ENCODE data around the gene GZF1. TPM values are rescaled to one million over a fixed set of nuclear protein-coding genes. Genes with fewer than 3 reads are reported as not detected.

The GZF1 gene
- total RNA-seq, 1 experiment from 2014 or later = 25.2 TPM

- no peak for DNase-seq (ENCODE audit: low spot score)
Observed at GRCh38 chr20:23407781-23408464, 45.9 kb downstream of the GZF1 start.

DNA sequence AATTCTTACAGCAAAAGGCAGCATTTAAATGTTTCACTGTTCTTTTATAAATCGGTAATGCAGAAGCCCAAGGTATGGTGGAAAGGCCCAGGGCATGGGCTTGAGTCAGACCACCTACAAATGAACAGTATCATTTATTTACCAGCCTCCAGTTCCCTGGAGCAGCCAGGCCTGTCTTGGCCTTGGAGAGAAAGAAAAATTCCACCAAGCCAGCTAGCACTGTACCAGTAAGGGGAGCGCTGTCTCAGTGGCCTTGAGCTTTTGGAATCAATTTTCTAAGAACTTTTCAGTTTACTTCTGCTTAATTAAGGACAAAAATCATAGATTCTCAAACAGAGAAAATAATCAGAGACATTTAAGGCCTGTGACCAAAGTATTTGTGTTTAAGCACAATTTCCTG is 47.0 kb downstream of the GZF1 start:
- DNase-seq (ENCODE audit: low spot score) = no peak

DNA sequence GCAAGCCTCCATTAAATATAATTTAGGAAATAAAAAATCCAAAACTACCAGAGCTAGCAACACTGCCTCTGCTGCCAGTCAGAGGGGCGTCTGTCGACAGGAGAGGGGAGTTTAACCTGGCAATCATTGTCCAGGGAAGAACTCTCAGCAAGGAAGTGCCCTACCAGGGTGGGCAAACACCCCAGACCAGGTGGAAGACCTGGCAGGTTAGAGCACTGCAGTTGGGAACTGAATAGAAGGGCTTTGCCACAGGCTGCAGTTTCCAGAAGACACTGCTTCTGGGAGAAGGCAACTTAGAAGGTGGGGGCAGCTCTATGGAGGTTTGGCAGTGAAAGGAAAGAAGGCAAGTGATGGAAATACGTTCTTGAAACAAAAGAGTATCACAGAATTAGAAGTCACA is 47.8 kb downstream of the GZF1 start:
- DNase-seq (ENCODE audit: low spot score) = no peak

- no peak for DNase-seq (ENCODE audit: low spot score)
Observed at GRCh38 chr20:23410916-23411695, 49.1 kb downstream of the GZF1 start.

- DNase-seq (ENCODE audit: low spot score) = no peak
Observed at GRCh38 chr20:23412026-23412425, 50.0 kb downstream of the GZF1 start.

- no peak for DNase-seq (ENCODE audit: low spot score)
Observed at GRCh38 chr20:23413862-23414422, 52.0 kb downstream of the GZF1 start.

DNA sequence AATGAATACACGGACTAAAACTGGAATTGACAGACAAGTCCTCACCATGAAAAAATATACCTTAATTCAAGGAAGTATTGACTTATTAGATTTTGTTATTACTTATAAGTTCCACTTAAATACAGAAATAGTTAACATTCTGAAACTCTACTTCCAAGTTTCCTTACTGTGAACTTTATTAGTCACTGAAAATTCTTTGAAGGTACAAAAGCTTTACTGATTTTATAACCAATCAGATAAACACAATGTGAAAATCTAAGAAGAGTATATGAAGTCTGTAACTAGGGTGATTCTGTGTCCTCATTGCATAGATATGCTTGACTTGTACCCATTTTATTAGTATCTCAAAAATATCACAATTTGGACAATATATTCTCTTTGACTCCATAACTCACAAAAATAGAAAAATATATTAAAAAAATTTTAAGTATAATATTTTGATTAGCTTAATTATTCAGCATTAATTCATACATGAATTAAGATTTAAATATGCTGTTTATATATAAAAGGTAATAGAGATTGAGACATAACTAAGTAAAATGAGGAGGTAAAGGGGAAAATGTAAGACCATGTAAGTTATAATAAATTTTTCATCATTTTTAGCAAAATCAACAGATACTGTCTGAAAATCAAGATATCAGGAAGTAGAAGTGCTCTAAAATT is 52.7 kb downstream of the GZF1 start:
- DNase-seq (ENCODE audit: low spot score) = no peak

- no peak for DNase-seq (ENCODE audit: low spot score)
Observed at GRCh38 chr20:23415555-23415954, 53.6 kb downstream of the GZF1 start.

GRCh38 chr20:23415959-23416583 is 54.1 kb downstream of the GZF1 start:
- DNase-seq (ENCODE audit: low spot score) = no peak

GRCh38 chr20:23417861-23418260 is 55.9 kb downstream of the GZF1 start:
- DNase-seq (ENCODE audit: low spot score) = no peak

DNA sequence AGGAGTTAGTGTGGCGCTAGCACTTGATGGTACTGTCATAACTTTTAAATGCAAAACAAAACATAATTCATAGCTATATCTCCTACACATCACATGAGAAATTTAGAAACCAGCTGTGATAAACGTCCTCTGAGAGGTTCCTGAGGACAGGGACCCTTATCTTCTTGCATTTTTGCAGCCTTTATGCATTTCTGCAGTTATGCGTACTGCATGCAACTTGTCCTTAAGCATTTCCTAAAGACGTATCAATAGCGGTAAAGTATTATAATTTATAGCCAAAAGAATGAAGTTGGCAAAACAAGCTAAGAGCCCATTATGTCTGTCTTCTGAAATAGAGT is 57.6 kb downstream of the GZF1 start:
- no peak for DNase-seq (ENCODE audit: low spot score)

- DNase-seq (ENCODE audit: low spot score) = peak; percentile 38
Observed at GRCh38 chr20:23419995-23420901, 58.3 kb downstream of the GZF1 start.

DNA sequence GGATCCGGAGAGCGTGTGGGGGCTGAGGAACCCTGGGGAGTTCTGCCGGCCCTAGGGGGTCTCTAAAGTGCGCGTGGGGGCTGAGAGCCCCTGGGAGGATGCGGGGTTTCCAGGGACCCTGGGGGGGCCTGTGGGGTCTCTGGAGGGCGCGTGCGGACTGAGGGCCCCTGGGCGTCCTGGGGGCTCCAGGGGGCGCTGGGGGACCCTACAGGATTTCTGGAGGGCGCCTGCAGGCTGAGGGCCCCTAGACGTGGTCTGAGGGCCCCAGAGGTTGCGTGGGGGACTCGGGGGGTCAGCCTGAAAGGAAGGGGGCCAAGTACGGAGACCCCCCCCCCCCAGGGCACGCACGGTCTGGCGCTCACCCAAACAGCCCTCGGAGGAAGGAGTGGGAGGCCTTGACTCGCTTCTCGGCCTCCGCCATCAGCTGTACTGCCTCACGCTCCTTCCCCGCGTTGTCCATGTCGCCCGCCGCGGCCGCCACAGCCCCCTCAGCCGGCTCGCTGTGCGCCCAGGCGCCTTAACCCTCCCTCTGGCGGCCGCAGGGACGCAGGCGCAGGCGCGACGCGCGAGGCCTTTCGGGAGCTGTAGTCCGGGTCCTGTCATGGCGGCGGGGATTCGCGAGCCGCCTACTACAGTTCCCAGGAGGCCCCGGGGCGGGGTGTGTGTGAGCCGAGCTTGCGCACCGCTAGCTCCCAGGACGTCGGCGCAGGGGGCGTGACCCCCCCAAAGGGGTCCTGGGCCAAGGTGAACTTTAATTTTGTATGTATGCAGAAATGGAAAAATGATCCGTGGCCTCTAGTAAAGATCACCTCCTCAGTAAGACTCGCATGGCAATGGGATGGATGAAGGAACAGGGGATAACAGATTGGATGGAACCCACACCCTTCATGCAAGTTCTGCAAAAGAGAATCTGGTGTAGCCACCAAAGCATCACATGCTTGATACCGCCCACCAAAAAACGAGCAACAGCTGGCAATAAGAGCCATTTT is 59.3 kb downstream of the GZF1 start, which contains the start of gene NAPB:
Gene NAPB, minus strand, starts transcription at position 546 of the 989 bp plus-strand sequence. Its CDS starts 86 bp downstream, at position 460.
- DNase-seq (ENCODE audit: low spot score) = peak; percentile 90

Small RNA genes lying within 50 kb of the gene (small RNA-seq; reads per million reads assigned to genes)
- not detected for gene RNA5SP479

Other genes with a start within 250 kb of the GZF1 start
- gene NXT1, start 11.4 kb upstream of the GZF1 start, total RNA-seq (2014; rRNA removed; shearing (Covaris generic)) = 70.6 and 101 TPM in 2 replicates
- gene NAPB, start 59.3 kb downstream of the GZF1 start, total RNA-seq (2014; rRNA removed; shearing (Covaris generic)) = 5.7 and 6.4 TPM in 2 replicates
- gene CSTL1, start 77.5 kb downstream of the GZF1 start, total RNA-seq (2014; rRNA removed; shearing (Covaris generic)) = not detected in 2 replicates
- gene CST11, start 90.7 kb downstream of the GZF1 start, total RNA-seq (2014; rRNA removed; shearing (Covaris generic)) = not detected in 2 replicates
- gene CST8, start 128.9 kb downstream of the GZF1 start, total RNA-seq (2014; rRNA removed; shearing (Covaris generic)) = not detected in 2 replicates
- gene CST9L, start 206.3 kb downstream of the GZF1 start, total RNA-seq (2014; rRNA removed; shearing (Covaris generic)) = not detected in 2 replicates
- gene CST9, start 243.7 kb downstream of the GZF1 start, total RNA-seq (2014; rRNA removed; shearing (Covaris generic)) = not detected in 2 replicates

Data from HT-29 (cell line).